ENCODE data around the gene ATP5F1D.

Gene ATP5F1D

GRCh38 chr19:1235625-1236538 lies 5.7 kb upstream of the ATP5F1D start:
- Histone ChIP-seq H3K9me3 (ENCODE audit: insufficient read depth, low read length) (no peaks in the 10 kb centered on the region), H3K27me3 (ENCODE audit: insufficient read depth, insufficient read length) (peaks cover 12% of the 10 kb centered on the region), H3K4me3 (ENCODE audit: insufficient read length, low read depth) (peak overlapping the region; percentile 37), H3K4me1 (ENCODE audit: insufficient read depth, insufficient read length) (peaks cover 45% of the 10 kb centered on the region), H3K36me3 (ENCODE audit: insufficient read depth, insufficient read length, low read length) (peaks cover 46% of the 10 kb centered on the region), H3K9ac (ENCODE audit: insufficient read length, low read depth) (peak overlapping the region; percentile 80)
- DNase-seq (ENCODE audit: low read depth, low spot score): no peak
- TF ChIP-seq ZNF274 (IDR thresholded peaks at IDR 0.05; ENCODE audit: low read depth, low read length): no peak
- TF ChIP-seq SUZ12 (IDR thresholded peaks at IDR 0.05; ENCODE audit: extremely low read depth, insufficient read depth, insufficient read length): no peak
- no peak for TF ChIP-seq YY1 (IDR thresholded peaks at IDR 0.05; ENCODE audit: insufficient read depth, insufficient read length)

- TF ChIP-seq YY1 (IDR thresholded peaks at IDR 0.05; ENCODE audit: insufficient read depth, insufficient read length): no peak
- no peak for TF ChIP-seq SUZ12 (IDR thresholded peaks at IDR 0.05; ENCODE audit: extremely low read depth, insufficient read depth, insufficient read length)
- no peak for TF ChIP-seq ZNF274 (IDR thresholded peaks at IDR 0.05; ENCODE audit: low read depth, low read length)
- H3K4me1 ChIP-seq (ENCODE audit: insufficient read depth, insufficient read length): peaks cover 43% of the 10 kb centered on the region
- no peaks in the 10 kb centered on the region for H3K9me3 ChIP-seq (ENCODE audit: insufficient read depth, low read length)
- H3K4me3 ChIP-seq (ENCODE audit: insufficient read length, low read depth): peak overlapping the region; percentile 72
- peaks cover 44% of the 10 kb centered on the region for H3K36me3 ChIP-seq (ENCODE audit: insufficient read depth, insufficient read length, low read length)
- peaks cover 14% of the 10 kb centered on the region for H3K27me3 ChIP-seq (ENCODE audit: insufficient read depth, insufficient read length)
- H3K9ac ChIP-seq (ENCODE audit: insufficient read length, low read depth): peak overlapping the region; percentile 90
- no peak for DNase-seq (ENCODE audit: low read depth, low spot score)
Observed at GRCh38 chr19:1236576-1236975, 5.0 kb upstream of the ATP5F1D start.

- DNase-seq (ENCODE audit: low read depth, low spot score): no peak
- H3K9ac ChIP-seq (ENCODE audit: insufficient read length, low read depth): peak overlapping the region; percentile 90
- H3K36me3 ChIP-seq (ENCODE audit: insufficient read depth, insufficient read length, low read length): peaks cover 39% of the 10 kb centered on the region
- peak overlapping the region; percentile 72 for H3K4me3 ChIP-seq (ENCODE audit: insufficient read length, low read depth)
- peaks cover 14% of the 10 kb centered on the region for H3K27me3 ChIP-seq (ENCODE audit: insufficient read depth, insufficient read length)
- peaks cover 40% of the 10 kb centered on the region for H3K4me1 ChIP-seq (ENCODE audit: insufficient read depth, insufficient read length)
- no peak for TF ChIP-seq SUZ12 (IDR thresholded peaks at IDR 0.05; ENCODE audit: extremely low read depth, insufficient read depth, insufficient read length)
- TF ChIP-seq ZNF274 (IDR thresholded peaks at IDR 0.05; ENCODE audit: low read depth, low read length): no peak
- no peak for TF ChIP-seq YY1 (IDR thresholded peaks at IDR 0.05; ENCODE audit: insufficient read depth, insufficient read length)
- no peaks in the 10 kb centered on the region for H3K9me3 ChIP-seq (ENCODE audit: insufficient read depth, low read length)
Observed at GRCh38 chr19:1237027-1237659, 4.4 kb upstream of the ATP5F1D start.

GRCh38 chr19:1237754-1238368 lies 3.7 kb upstream of the ATP5F1D start, which contains the start of gene CBARP:
TSS of gene CBARP (minus strand) at chr19:1238005. CDS start at chr19:1236100, 1,905 bp downstream.
- peak within 1 kb of the TSS; percentile 90 for H3K9ac ChIP-seq (ENCODE audit: insufficient read length, low read depth)

GRCh38 chr19:1238369-1239303 lies 2.9 kb upstream of the ATP5F1D start:
- H3K27me3 ChIP-seq (ENCODE audit: insufficient read depth, insufficient read length): peaks cover 14% of the 10 kb centered on the region
- TF ChIP-seq YY1 (IDR thresholded peaks at IDR 0.05; ENCODE audit: insufficient read depth, insufficient read length): no peak
- no peak for TF ChIP-seq SUZ12 (IDR thresholded peaks at IDR 0.05; ENCODE audit: extremely low read depth, insufficient read depth, insufficient read length)
- TF ChIP-seq ZNF274 (IDR thresholded peaks at IDR 0.05; ENCODE audit: low read depth, low read length): no peak
- DNase-seq (ENCODE audit: low read depth, low spot score): no peak
- peak overlapping the region; percentile 36 for H3K4me3 ChIP-seq (ENCODE audit: insufficient read length, low read depth)
- peak overlapping the region; percentile 90 for H3K9ac ChIP-seq (ENCODE audit: insufficient read length, low read depth)
- H3K4me1 ChIP-seq (ENCODE audit: insufficient read depth, insufficient read length): peaks cover 36% of the 10 kb centered on the region
- H3K9me3 ChIP-seq (ENCODE audit: insufficient read depth, low read length): no peaks in the 10 kb centered on the region
- H3K36me3 ChIP-seq (ENCODE audit: insufficient read depth, insufficient read length, low read length): peaks cover 37% of the 10 kb centered on the region

More at GRCh38 chr19:1237754-1238368, 3.7 kb upstream of the ATP5F1D start, which contains the start of gene CBARP:
- Histone ChIP-seq H3K27me3 (ENCODE audit: insufficient read depth, insufficient read length) (peaks cover 14% of the 10 kb centered on the region), H3K9me3 (ENCODE audit: insufficient read depth, low read length) (no peaks in the 10 kb centered on the region), H3K4me1 (ENCODE audit: insufficient read depth, insufficient read length) (peaks cover 36% of the 10 kb centered on the region), H3K36me3 (ENCODE audit: insufficient read depth, insufficient read length, low read length) (peaks cover 38% of the 10 kb centered on the region), H3K4me3 (ENCODE audit: insufficient read length, low read depth) (peak within 1 kb of the TSS; percentile 72)
- no peak for DNase-seq (ENCODE audit: low read depth, low spot score)
- TF ChIP-seq YY1 (IDR thresholded peaks at IDR 0.05; ENCODE audit: insufficient read depth, insufficient read length): no peak
- TF ChIP-seq SUZ12 (IDR thresholded peaks at IDR 0.05; ENCODE audit: extremely low read depth, insufficient read depth, insufficient read length): no peak
- no peak for TF ChIP-seq ZNF274 (IDR thresholded peaks at IDR 0.05; ENCODE audit: low read depth, low read length)

GRCh38 chr19:1239420-1239795 lies 2.1 kb upstream of the ATP5F1D start:
- Histone ChIP-seq H3K4me1 (ENCODE audit: insufficient read depth, insufficient read length) (peaks cover 40% of the 10 kb centered on the region), H3K36me3 (ENCODE audit: insufficient read depth, insufficient read length, low read length) (peaks cover 37% of the 10 kb centered on the region), H3K9ac (ENCODE audit: insufficient read length, low read depth) (peak overlapping the region; percentile 80), H3K27me3 (ENCODE audit: insufficient read depth, insufficient read length) (peaks cover 14% of the 10 kb centered on the region), H3K9me3 (ENCODE audit: insufficient read depth, low read length) (no peaks in the 10 kb centered on the region), H3K4me3 (ENCODE audit: insufficient read length, low read depth) (no peak overlapping the region)
- DNase-seq (ENCODE audit: low read depth, low spot score): no peak
- TF ChIP-seq YY1 (IDR thresholded peaks at IDR 0.05; ENCODE audit: insufficient read depth, insufficient read length) (no peak), SUZ12 (IDR thresholded peaks at IDR 0.05; ENCODE audit: extremely low read depth, insufficient read depth, insufficient read length) (no peak), ZNF274 (IDR thresholded peaks at IDR 0.05; ENCODE audit: low read depth, low read length) (no peak)
